Esophagus (tissue), 2 donors: ENCODE measurements around the gene ZNF44. TPM values are rescaled to one million over a fixed set of nuclear protein-coding genes. Genes with fewer than 3 reads are reported as not detected.

ENCODE experiments used
- H3K27ac ChIP-seq, 2 donors: one replicate each; pipeline ENCODE4 v1.5.1; 2013; ENCODE audit warnings: low read depth in 2 of 2, mild to moderate bottlenecking in 2 of 2, inconsistent platforms in 1 of 2, low read length in 1 of 2, moderate library complexity in 1 of 2
- H3K27me3 ChIP-seq, 2 donors: one replicate each; pipeline ENCODE4 v1.6.1; 2013; ENCODE audit warnings: low read length in 2 of 2, control low read depth in 1 of 2, mild to moderate bottlenecking in 1 of 2; ENCODE audit not compliant: insufficient read depth in 2 of 2, control insufficient read depth in 1 of 2
- H3K36me3 ChIP-seq, 2 donors: one replicate each; pipeline ENCODE4 v1.6.1; 2013; ENCODE audit warnings: low read length in 1 of 2; ENCODE audit not compliant: control insufficient read depth in 2 of 2, insufficient read depth in 2 of 2
- H3K4me1 ChIP-seq, 2 donors: one replicate each; pipeline ENCODE4 v1.6.1; 2013; ENCODE audit warnings: low read length in 1 of 2; ENCODE audit not compliant: control insufficient read depth in 2 of 2, insufficient read depth in 2 of 2
- H3K4me3 ChIP-seq, 2 donors: one replicate each; pipeline ENCODE4 v1.5.1; 2013; ENCODE audit warnings: low read length in 2 of 2, mild to moderate bottlenecking in 2 of 2, low read depth in 1 of 2, moderate library complexity in 1 of 2
- H3K9me3 ChIP-seq, 2 donors: one replicate each; pipeline ENCODE4 v1.6.1; 2013; ENCODE audit warnings: mild to moderate bottlenecking in 2 of 2, low read depth in 1 of 2, low read length in 1 of 2, moderate library complexity in 1 of 2; ENCODE audit not compliant: control insufficient read depth in 2 of 2, insufficient read depth in 1 of 2
- WGBS, 2 donors: extraction: QIAGEN DNeasy Blood & Tissue Kit; methylation state at CpG; one replicate each; pipeline ENCODE4 v1.1.7; 2013; 5-methylcytosine and 5-hydroxymethylcytosine counted together
- polyA plus RNA-seq, 2 donors: library from polyadenylated mRNA; stranded (reverse); fragments of 200-250 nt; gene quantifications; one replicate each; pipeline ENCODE4 v1.2.3, GENCODE V29; 2013
- donor health status: healthy with polysubstance abuse.
- donor health status: Bipolar disorder and iron deficiency.

ZNF44 gene
- polyA plus RNA-seq, 2 donors, result 5.7 TPM

DNA sequence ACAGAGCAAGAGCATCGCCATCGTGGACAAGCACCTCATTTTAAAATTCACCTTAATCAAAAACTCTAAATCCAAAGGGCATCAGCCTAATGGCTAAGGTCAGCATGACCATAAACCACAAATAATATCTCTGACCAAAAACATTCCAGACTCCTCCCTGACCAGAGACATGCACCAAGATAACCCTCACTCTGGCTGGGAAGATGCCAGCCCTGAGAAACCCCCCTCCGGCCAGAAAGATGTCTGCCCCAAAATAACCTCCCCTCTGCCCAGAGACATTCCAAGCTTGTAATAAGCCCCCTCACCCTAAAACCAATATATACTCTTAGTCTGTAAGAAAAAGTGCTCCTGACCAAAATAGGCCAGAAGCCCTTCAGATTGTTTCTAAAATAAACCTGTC is 61.7 kb downstream of the ZNF44 start:
- H3K36me3 ChIP-seq, result peaks cover 0 to 9% of the 10 kb centered on the region in 2 donors
- WGBS, 2 donors, result 89 to 96% methylated on average over 3 of the region's 3 CpGs
- no peak overlapping the region for H3K27ac ChIP-seq
- no peak overlapping the region for H3K4me3 ChIP-seq
- H3K27me3 ChIP-seq, result no peaks in the 10 kb centered on the region
- H3K4me1 ChIP-seq, result no peaks in the 10 kb centered on the region
- peaks cover 5 to 9% of the 10 kb centered on the region in 2 donors for H3K9me3 ChIP-seq

DNA sequence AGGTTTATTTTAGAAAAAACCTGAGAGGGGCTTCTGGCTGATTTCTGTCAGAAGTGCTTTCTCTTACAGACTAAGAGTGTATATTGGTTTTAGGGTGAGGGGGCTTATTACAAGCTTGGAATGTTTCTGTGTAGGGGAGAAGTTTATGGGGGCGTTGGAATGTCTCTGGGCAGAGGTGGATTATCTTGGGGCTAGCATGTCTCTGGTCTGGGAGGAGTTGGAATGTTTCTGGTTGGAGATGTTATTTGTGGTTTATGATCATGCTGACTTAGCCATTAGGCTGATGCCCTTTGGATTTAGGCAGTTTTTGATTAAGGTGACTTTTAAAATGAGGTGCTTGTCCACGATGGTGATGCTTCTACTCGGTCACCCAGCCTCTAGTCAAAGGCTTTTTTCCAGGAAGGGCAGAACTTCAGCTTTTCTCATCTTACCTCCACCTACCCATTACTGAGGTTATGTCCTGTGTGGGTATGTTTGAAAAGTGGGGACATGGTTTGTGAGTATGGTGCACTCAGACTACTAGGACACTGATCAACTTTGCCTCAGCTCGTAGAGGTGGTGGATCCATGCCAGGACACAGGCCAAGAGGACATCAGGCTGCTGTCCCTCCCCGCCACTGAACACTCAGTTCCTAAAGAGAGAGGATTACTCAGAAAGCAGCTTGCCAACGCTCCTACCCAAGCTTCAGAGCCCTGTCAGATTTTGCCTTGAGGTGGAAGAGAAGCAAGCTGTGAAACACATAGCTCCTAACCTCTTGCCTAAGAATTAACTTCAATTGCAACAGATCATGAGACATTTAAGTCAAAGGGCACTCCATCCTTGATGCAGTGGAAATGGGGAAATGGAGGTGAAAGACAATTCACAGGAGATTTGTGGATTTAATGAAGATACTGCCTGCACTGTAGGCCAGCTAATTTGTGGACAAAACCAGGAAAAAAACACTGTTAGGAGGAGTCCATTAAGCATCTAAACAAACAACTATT is 63.6 kb downstream of the ZNF44 start:
- H3K9me3 ChIP-seq, result peaks cover 0 to 3% of the 10 kb centered on the region in 2 donors
- peaks cover 0 to 5% of the 10 kb centered on the region in 2 donors for H3K36me3 ChIP-seq
- H3K4me3 ChIP-seq, result no peak overlapping the region
- 87 to 90% methylated on average over 6 of the region's 6 CpGs for WGBS, 2 donors
- no peak overlapping the region for H3K27ac ChIP-seq
- no peaks in the 10 kb centered on the region for H3K4me1 ChIP-seq
- H3K27me3 ChIP-seq, result no peaks in the 10 kb centered on the region

- Histone ChIP-seq H3K4me3 (no peak overlapping the region), H3K27me3 (no peaks in the 10 kb centered on the region), H3K27ac (no peak overlapping the region), H3K4me1 (no peaks in the 10 kb centered on the region), H3K36me3 (peaks cover 0 to 5% of the 10 kb centered on the region in 2 donors), H3K9me3 (peaks cover 0 to 3% of the 10 kb centered on the region in 2 donors)
- WGBS, 2 donors, result 94 to 95% methylated on average over 3 of the region's 3 CpGs
These were observed 64.7 kb downstream of the ZNF44 start for GRCh38 chr19:12229990-12230389.

GRCh38 chr19:12224676-12225075 is 70.0 kb downstream of the ZNF44 start:
- no peaks in the 10 kb centered on the region for H3K36me3 ChIP-seq
- 93 to 97% methylated on average over 6 of the region's 6 CpGs for WGBS, 2 donors
- H3K4me1 ChIP-seq, result no peaks in the 10 kb centered on the region
- no peak overlapping the region for H3K27ac ChIP-seq
- H3K4me3 ChIP-seq, result no peak overlapping the region
- H3K27me3 ChIP-seq, result no peaks in the 10 kb centered on the region
- peaks cover 0 to 10% of the 10 kb centered on the region in 2 donors for H3K9me3 ChIP-seq

DNA sequence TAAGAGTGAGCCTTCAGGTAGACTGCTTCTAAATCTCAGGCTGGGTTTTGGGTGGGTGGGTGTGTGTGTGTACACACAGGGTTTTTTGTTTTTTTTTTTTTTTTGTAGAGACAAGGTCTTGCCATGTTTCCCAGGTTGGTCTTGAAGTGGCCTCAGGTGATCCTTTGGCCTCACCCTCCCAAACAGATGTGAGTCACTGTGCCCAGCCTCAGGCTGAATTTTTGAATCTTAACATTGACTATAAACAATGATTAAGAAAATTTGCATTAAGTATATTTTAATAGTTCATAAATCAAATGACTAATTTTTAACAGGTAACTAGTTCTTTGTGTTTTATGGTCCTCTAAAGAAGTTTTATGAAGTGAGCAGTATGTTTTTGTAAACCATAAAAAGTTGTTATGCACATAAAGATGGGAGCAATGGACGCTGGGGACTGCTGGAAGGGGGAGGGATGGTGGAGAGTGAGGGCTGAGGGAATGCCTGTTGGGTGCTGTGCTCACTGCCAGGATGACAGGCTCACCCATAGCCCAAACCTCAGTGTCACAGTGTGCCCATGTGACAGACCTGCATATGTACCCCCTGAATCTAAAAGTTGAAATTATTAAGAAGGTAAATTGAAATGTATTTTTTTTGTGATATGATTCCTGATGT is 71.6 kb downstream of the ZNF44 start:
- H3K27me3 ChIP-seq, result no peaks in the 10 kb centered on the region
- 81 to 91% methylated on average over 1 of the region's 1 CpG for WGBS, 2 donors
- H3K4me3 ChIP-seq, result no peak overlapping the region
- H3K9me3 ChIP-seq, result peaks cover 0 to 12% of the 10 kb centered on the region in 2 donors
- H3K4me1 ChIP-seq, result no peaks in the 10 kb centered on the region
- H3K36me3 ChIP-seq, result no peaks in the 10 kb centered on the region
- no peak overlapping the region for H3K27ac ChIP-seq

Other genes starting within 250 kb of the ZNF44 start
- under 1 TPM; 0.18 to 0.24 TPM for gene ZNF878, start 241.9 kb downstream of the ZNF44 start, polyA plus RNA-seq
- 1 to 10 TPM; 2.0 to 3.2 TPM for gene ZNF844, start 230.2 kb downstream of the ZNF44 start, polyA plus RNA-seq
- 1 to 10 TPM; 1.8 to 3.6 TPM for gene ZNF20, start 154.5 kb downstream of the ZNF44 start, polyA plus RNA-seq
- under 1 TPM; 0.47 to 0.75 TPM for gene ZNF625, start 138.1 kb downstream of the ZNF44 start, polyA plus RNA-seq
- gene ZNF136, start 131.8 kb downstream of the ZNF44 start, polyA plus RNA-seq, result 1 to 10 TPM; 1.7 to 1.8 TPM
- gene ZNF563, start 38.8 kb upstream of the ZNF44 start, polyA plus RNA-seq, result 1 to 10 TPM; 1.5 to 1.7 TPM
- under 1 TPM; 0.26 to 0.58 TPM for gene ZNF442, start 70.8 kb upstream of the ZNF44 start, polyA plus RNA-seq
- 1 to 10 TPM; 1.5 to 3.3 TPM for gene ZNF799, start 106.4 kb upstream of the ZNF44 start, polyA plus RNA-seq
- 1 to 10 TPM; 1.5 to 3.5 TPM for gene ZNF443, start 146.1 kb upstream of the ZNF44 start, polyA plus RNA-seq
- under 1 TPM; 0.38 to 0.45 TPM for gene ZNF709, start 189.9 kb upstream of the ZNF44 start, polyA plus RNA-seq